A549 (cell line): Measurements from ENCODE around the gene TIMM44. TPM values are rescaled to one million over a fixed set of nuclear protein-coding genes. Genes with fewer than 3 reads are reported as not detected.

Experiments used
- ATAC-seq, 2 experiments: fragments of 200-7000 bp in 1 of 2; fragments of >200 bp in 1 of 2; cut with Nextera tagmentation in 1 of 2; cut with Tn5 transposase in 1 of 2; 3 replicates each; pipeline versions ENCODE4 v1.8.0 to v1.9.1; 2018 to 2020; ENCODE audit warnings: mild to moderate bottlenecking in 1 of 2, moderate library complexity in 1 of 2
- CTCF ChIA-PET: fragments of 300-600 bp; sonication (Branson Sonifier 250); formaldehyde crosslinking; extraction: SDS; loops from one replicate; lab custom pipeline; 2021; ENCODE audit warnings: antibody characterized with exemption, inconsistent platforms; lab: Yijun Ruan, JAX
- POLR2A ChIA-PET: fragments of 350-600 bp; formaldehyde crosslinking; extraction: SDS; loops from one replicate; lab custom pipeline; 2021; ENCODE audit warnings: antibody characterized with exemption, inconsistent platforms; lab: Yijun Ruan, JAX
- DNase-seq, 2 experiments: peaks; one replicate each; pipeline versions ENCODE4 v3.0.0 to v3.0.0-alpha.2; 2011 to 2016; ENCODE audit warnings: low read depth in 1 of 2, low spot score in 1 of 2
- FAIRE-seq: peaks from 2 replicates; lab custom pipeline; 2011; peaks lifted over from hg19 to GRCh38; lab: Jason Lieb, UNC
- H3K27ac ChIP-seq, 2 experiments: fragments of >200 bp; sonication (Bioruptor Twin); formaldehyde crosslinking; 3 replicates each; pipeline ENCODE4 v1.5.1; 2016 to 2017
- H3K4me1 ChIP-seq: fragments of >200 bp; sonication (Bioruptor Twin); formaldehyde crosslinking; 3 replicates; pipeline ENCODE4 v1.6.1; 2016
- H3K4me2 ChIP-seq: fragments of >200 bp; sonication (Bioruptor Twin); formaldehyde crosslinking; 3 replicates; pipeline ENCODE4 v1.6.1; 2016
- H3K4me3 ChIP-seq: fragments of >200 bp; sonication (Bioruptor Twin); formaldehyde crosslinking; 3 replicates; pipeline ENCODE4 v1.5.1; 2016
- H3K9me3 ChIP-seq: fragments of >200 bp; sonication (Bioruptor Twin); formaldehyde crosslinking; 3 replicates; pipeline ENCODE4 v1.6.1; 2016
- CBX8 ChIP-seq: fragments of 200-600 bp; sonication (generic); IDR thresholded peaks from 2 replicates; pipeline ENCODE4 v1.6.1; 2016
- FOSB ChIP-seq: fragments of 250-450 bp; sonication (Bioruptor Pico); IDR thresholded peaks from 2 replicates; pipeline ENCODE4 v1.5.0; 2020; ENCODE audit warnings: mild to moderate bottlenecking, moderate library complexity
- HDAC2 ChIP-seq: fragments of 200-600 bp; sonication (generic); IDR thresholded peaks from 2 replicates; pipeline ENCODE4 v1.6.1; 2016
- HEYL ChIP-seq: fragments of 250-450 bp; sonication (Bioruptor Pico); IDR thresholded peaks from 2 replicates; pipeline ENCODE4 v1.8.0; 2021; ENCODE audit warnings: mild to moderate bottlenecking, moderate library complexity
- HOXA7 ChIP-seq: fragments of 250-450 bp; sonication (Bioruptor Pico); IDR thresholded peaks from 2 replicates; pipeline ENCODE4 v1.5.0; 2020; ENCODE audit warnings: mild to moderate bottlenecking, moderate library complexity
- HOXB13 ChIP-seq: fragments of 250-450 bp; sonication (Bioruptor Pico); IDR thresholded peaks from 2 replicates; pipeline ENCODE4 v1.5.0; 2020; ENCODE audit warnings: low read depth, mild to moderate bottlenecking, moderate library complexity
- HOXB5 ChIP-seq: fragments of 250-450 bp; sonication (Bioruptor Pico); IDR thresholded peaks from 2 replicates; pipeline ENCODE4 v1.5.0; 2020; ENCODE audit warnings: mild to moderate bottlenecking, moderate library complexity
- JUN ChIP-seq, 2 experiments: fragments of >200 bp; sonication (Bioruptor Twin); formaldehyde crosslinking; IDR thresholded peaks; 2 replicates in 1 of 2; 3 replicates in 1 of 2; pipeline ENCODE4 v1.6.1; 2016 to 2017
- MAFK ChIP-seq: fragments of 450-650 bp; IDR thresholded peaks from 2 replicates; pipeline ENCODE4 v1.6.1; 2014; ENCODE audit not compliant: partially characterized antibody
- MAZ ChIP-seq: fragments of 150-350 bp; IDR thresholded peaks from 2 replicates; pipeline ENCODE4 v1.6.1; 2014; ENCODE audit warnings: antibody characterized with exemption, low read depth, low read length, borderline replicate concordance
- MYC ChIP-seq: IDR thresholded peaks from 2 replicates; pipeline ENCODE4 v1.6.1; 2012; ENCODE audit warnings: mild to moderate bottlenecking, inconsistent platforms, low read length, improper control_type of control experiment, borderline replicate concordance
- NR3C1 ChIP-seq: fragments of >200 bp; sonication (Bioruptor Twin); formaldehyde crosslinking; IDR thresholded peaks from 3 replicates; pipeline ENCODE4 v1.6.1; 2017
- RCOR1 ChIP-seq: fragments of 150-350 bp; IDR thresholded peaks from 2 replicates; pipeline ENCODE4 v1.6.1; 2014; ENCODE audit warnings: antibody characterized with exemption, low read length, low read depth
- RNF2 ChIP-seq: fragments of 200-600 bp; sonication (generic); IDR thresholded peaks from 2 replicates; pipeline ENCODE4 v1.6.1; 2016; ENCODE audit warnings: low read depth, mild to moderate bottlenecking, antibody characterized with exemption, moderate library complexity, borderline replicate concordance
- SMC3 ChIP-seq: fragments of >200 bp; sonication (Bioruptor Twin); formaldehyde crosslinking; IDR thresholded peaks from 3 replicates; pipeline ENCODE4 v1.6.1; 2018; ENCODE audit warnings: inconsistent platforms
- TP53 ChIP-seq: fragments of 250-450 bp; sonication (Bioruptor Pico); IDR thresholded peaks from 2 replicates; pipeline ENCODE4 v1.5.0; 2021; ENCODE audit warnings: mild to moderate bottlenecking, moderate library complexity
- ZNF302 ChIP-seq: fragments of 250-450 bp; sonication (Bioruptor Pico); IDR thresholded peaks from 2 replicates; pipeline ENCODE4 v1.9.0; 2021; ENCODE audit warnings: inconsistent platforms, mild to moderate bottlenecking, moderate library complexity
- WGBS: methylation state at CpG from one replicate; pipeline ENCODE4 v1.1.6; 2017; ENCODE audit errors: missing lambda C conversion rate; 5-methylcytosine and 5-hydroxymethylcytosine counted together
- polyA plus RNA-seq, 4 experiments: library from polyadenylated mRNA; depleted of rRNA in 3 of 4; stranded (reverse); fragments of >200 nt; fragmentation: RNase III in 1 of 4; extraction: RNeasy Plus Mini Kit Qiagen cat#74134 plus additional on column Dnase treatment in 1 of 4; gene quantifications; 2 replicates in 3 of 4; 3 replicates in 1 of 4; pipeline ENCODE4 v1.2.3, GENCODE V29; 2011 to 2017
- TF ChIP-seq, protein P1 (sequence below): fragments of >200 bp; sonication (Bioruptor Twin); formaldehyde crosslinking; IDR thresholded peaks from 3 replicates; pipeline ENCODE4 v1.5.1; 2016
- TF ChIP-seq, protein P2 (sequence below): fragments of 250-450 bp; sonication (Bioruptor Pico); IDR thresholded peaks from 2 replicates; pipeline ENCODE4 v1.5.0; 2021; ENCODE audit warnings: mild to moderate bottlenecking, moderate library complexity, borderline replicate concordance
- TF ChIP-seq, protein P3 (sequence below): fragments of 250-450 bp; sonication (Bioruptor Pico); IDR thresholded peaks from 2 replicates; pipeline ENCODE4 v1.5.0; 2020; ENCODE audit warnings: low read depth, mild to moderate bottlenecking, moderate library complexity
- TF ChIP-seq, protein P4 (sequence below): fragments of 150-350 bp; IDR thresholded peaks from 2 replicates; pipeline ENCODE4 v1.6.1; 2014; ENCODE audit warnings: low read depth, mild to moderate bottlenecking, low read length
- TF ChIP-seq, protein P5 (sequence below): fragments of 200-600 bp; sonication (generic); IDR thresholded peaks from 2 replicates; pipeline ENCODE4 v1.6.1; 2016; ENCODE audit warnings: antibody characterized with exemption, mild to moderate bottlenecking, moderate library complexity
- TF ChIP-seq, protein P6 (sequence below): fragments of >200 bp; sonication (Bioruptor Twin); formaldehyde crosslinking; IDR thresholded peaks from 2 replicates; pipeline ENCODE4 v1.6.1; 2016

TIMM44 gene
- polyA plus RNA-seq, 2 of the 4 experiments (the other 2 are of a cell fraction): 29.7 to 53.2 TPM

DNA sequence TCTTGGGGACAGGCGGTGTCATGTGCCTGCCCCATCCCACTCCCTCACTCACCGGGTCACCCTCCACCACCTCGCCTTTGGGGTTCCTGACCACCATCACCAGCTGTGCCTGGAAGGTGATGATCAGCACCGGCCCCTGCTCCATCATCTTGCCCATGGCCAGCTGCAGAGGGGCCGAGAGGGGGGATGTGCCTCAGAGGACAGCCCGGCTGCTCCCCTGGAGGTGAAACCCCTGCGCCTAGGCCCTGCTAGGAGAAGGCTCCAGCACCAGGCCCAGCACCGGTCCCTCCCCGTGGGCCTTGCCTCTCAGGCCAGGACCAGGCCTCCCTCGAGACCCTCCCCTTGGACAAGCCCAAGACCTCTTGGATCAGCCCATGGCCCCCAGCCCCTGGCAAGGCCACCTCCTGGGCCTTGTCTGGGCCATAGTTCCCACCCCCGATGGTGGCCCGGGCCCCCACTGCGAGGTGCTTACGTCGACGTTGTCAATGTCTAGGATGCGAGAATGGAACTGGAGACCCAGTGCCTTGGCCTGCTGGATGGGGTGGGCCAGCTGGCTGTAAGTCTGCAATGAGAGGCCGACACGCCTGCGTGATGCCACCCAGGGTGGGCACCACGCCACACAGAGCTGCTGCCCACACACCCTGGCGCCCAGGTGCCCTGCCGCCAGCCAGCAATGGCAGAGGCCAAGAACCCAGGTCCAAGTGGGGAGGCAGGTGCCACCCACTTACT is 15.7 kb downstream of the TIMM44 start:
- no peak for DNase-seq
- CTCF ChIA-PET: interaction anchor here (1.2 to 3.0 kb wide), 5 partner anchors 10 to 74 kb away, joined by 3 to 13 read pairs (median 6); partner anchors contain the start of gene TIMM44
- no peak for ATAC-seq
- no peak overlapping the region for H3K4me3 ChIP-seq
- TF ChIP-seq, protein P1, sequence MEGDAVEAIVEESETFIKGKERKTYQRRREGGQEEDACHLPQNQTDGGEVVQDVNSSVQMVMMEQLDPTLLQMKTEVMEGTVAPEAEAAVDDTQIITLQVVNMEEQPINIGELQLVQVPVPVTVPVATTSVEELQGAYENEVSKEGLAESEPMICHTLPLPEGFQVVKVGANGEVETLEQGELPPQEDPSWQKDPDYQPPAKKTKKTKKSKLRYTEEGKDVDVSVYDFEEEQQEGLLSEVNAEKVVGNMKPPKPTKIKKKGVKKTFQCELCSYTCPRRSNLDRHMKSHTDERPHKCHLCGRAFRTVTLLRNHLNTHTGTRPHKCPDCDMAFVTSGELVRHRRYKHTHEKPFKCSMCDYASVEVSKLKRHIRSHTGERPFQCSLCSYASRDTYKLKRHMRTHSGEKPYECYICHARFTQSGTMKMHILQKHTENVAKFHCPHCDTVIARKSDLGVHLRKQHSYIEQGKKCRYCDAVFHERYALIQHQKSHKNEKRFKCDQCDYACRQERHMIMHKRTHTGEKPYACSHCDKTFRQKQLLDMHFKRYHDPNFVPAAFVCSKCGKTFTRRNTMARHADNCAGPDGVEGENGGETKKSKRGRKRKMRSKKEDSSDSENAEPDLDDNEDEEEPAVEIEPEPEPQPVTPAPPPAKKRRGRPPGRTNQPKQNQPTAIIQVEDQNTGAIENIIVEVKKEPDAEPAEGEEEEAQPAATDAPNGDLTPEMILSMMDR: no peak
- TF ChIP-seq, protein P2, sequence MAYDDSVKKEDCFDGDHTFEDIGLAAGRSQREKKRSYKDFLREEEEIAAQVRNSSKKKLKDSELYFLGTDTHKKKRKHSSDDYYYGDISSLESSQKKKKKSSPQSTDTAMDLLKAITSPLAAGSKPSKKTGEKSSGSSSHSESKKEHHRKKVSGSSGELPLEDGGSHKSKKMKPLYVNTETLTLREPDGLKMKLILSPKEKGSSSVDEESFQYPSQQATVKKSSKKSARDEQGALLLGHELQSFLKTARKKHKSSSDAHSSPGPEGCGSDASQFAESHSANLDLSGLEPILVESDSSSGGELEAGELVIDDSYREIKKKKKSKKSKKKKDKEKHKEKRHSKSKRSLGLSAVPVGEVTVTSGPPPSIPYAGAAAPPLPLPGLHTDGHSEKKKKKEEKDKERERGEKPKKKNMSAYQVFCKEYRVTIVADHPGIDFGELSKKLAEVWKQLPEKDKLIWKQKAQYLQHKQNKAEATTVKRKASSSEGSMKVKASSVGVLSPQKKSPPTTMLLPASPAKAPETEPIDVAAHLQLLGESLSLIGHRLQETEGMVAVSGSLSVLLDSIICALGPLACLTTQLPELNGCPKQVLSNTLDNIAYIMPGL (CRISPR knock-in tag): no peak
- TF ChIP-seq FOSB (no peak), HOXA7 (no peak), RCOR1 (no peak), TP53 (CRISPR knock-in tag) (no peak), MYC (no peak), HOXB13 (CRISPR knock-in tag) (no peak), SMC3 (no peak), HDAC2 (no peak), HEYL (no peak)
- TF ChIP-seq, protein P3, sequence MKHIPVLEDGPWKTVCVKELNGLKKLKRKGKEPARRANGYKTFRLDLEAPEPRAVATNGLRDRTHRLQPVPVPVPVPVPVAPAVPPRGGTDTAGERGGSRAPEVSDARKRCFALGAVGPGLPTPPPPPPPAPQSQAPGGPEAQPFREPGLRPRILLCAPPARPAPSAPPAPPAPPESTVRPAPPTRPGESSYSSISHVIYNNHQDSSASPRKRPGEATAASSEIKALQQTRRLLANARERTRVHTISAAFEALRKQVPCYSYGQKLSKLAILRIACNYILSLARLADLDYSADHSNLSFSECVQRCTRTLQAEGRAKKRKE (CRISPR knock-in tag): no peak
- TF ChIP-seq, protein P4, sequence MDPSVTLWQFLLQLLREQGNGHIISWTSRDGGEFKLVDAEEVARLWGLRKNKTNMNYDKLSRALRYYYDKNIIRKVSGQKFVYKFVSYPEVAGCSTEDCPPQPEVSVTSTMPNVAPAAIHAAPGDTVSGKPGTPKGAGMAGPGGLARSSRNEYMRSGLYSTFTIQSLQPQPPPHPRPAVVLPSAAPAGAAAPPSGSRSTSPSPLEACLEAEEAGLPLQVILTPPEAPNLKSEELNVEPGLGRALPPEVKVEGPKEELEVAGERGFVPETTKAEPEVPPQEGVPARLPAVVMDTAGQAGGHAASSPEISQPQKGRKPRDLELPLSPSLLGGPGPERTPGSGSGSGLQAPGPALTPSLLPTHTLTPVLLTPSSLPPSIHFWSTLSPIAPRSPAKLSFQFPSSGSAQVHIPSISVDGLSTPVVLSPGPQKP: no peak
- TF ChIP-seq, all 56 proteins: peak for 0
- 93% methylated on average over 3 of the region's 23 CpGs for WGBS
- FAIRE-seq: no peak
- no peak overlapping the region for H3K27ac ChIP-seq
- no peaks in the 10 kb centered on the region for H3K9me3 ChIP-seq
- H3K4me1 ChIP-seq: peaks cover 22% of the 10 kb centered on the region
- POLR2A ChIA-PET: interaction anchor here (0.5 to 1.0 kb wide), 2 partner anchors 16 to 382 kb away, joined by 3 to 4 read pairs; partner anchors contain the start of gene TIMM44
- H3K4me2 ChIP-seq: no peak overlapping the region

DNA sequence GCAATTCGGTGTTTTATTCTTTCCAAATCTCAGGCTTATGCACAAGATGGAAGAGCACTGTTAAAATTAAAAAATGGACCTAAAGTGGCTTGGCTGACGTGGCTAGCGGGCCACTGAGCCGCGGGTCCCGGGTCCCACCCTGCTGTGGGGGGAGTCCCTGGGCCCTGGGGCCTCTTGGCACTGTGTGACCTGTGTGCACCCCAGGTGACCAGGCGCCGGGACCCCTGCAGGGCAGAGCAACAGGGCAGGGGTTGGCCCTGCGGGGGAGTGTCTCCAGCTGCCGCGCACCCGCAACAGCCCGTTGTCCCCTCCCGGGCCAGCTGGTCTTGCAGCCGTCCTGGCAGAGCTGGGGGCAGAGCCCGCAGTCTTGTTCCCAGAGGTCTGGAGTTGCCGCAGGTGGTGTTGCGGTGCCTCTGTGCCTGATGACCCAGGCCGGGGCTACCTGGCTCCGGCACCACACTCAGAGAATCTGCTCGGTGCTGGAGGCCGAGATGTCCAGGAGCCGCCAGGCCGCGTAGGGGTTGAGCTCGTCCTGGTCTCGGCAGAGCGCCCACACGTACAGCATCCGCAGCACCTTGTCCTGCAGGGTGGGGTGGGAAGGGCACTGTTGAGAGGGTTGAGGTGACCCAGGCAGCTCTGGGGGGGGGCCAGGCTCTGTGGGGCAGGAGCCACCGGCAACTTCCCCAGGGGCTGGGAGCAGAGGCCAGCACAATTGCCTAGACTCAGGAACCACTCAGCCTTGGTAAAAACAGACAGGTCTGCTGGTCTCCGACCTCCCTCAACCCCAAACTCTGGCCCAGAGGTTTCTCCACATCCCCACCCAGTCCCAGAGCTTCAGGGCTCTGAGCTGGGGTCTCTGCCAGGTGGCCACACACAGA is 16.5 kb downstream of the TIMM44 start:
- POLR2A ChIA-PET: interaction anchor here (1.0 kb wide), 1 partner anchor 17 kb away, joined by 4 read pairs; the partner anchor contains the start of gene TIMM44
- H3K4me2 ChIP-seq: no peak overlapping the region; the same call in 2 of the 3 replicates
- CTCF ChIA-PET: interaction anchor here (1.0 to 2.0 kb wide), 5 partner anchors 9 to 73 kb away, joined by 3 to 13 read pairs (median 5); partner anchors contain the start of gene TIMM44
- no peak overlapping the region for H3K4me3 ChIP-seq
- FAIRE-seq (no peak), ATAC-seq (no peak; a peak in 1 of 6 replicates), DNase-seq (no peak)
- H3K27ac ChIP-seq: peak overlapping the region in 1 of 2 experiments; percentile 92; a peak in 1 of 6 replicates
- H3K9me3 ChIP-seq: no peaks in the 10 kb centered on the region
- TF ChIP-seq ZNF302 (CRISPR knock-in tag) (no peak), CBX8 (no peak), RNF2 (no peak), NR3C1 (no peak), HOXB5 (CRISPR knock-in tag) (no peak), HOXA7 (no peak), MAZ (no peak), MAFK (no peak), JUN (IDR thresholded peaks at IDR 0.05) (no peak)
- TF ChIP-seq, protein P3 (CRISPR knock-in tag): no peak
- TF ChIP-seq, protein P5, sequence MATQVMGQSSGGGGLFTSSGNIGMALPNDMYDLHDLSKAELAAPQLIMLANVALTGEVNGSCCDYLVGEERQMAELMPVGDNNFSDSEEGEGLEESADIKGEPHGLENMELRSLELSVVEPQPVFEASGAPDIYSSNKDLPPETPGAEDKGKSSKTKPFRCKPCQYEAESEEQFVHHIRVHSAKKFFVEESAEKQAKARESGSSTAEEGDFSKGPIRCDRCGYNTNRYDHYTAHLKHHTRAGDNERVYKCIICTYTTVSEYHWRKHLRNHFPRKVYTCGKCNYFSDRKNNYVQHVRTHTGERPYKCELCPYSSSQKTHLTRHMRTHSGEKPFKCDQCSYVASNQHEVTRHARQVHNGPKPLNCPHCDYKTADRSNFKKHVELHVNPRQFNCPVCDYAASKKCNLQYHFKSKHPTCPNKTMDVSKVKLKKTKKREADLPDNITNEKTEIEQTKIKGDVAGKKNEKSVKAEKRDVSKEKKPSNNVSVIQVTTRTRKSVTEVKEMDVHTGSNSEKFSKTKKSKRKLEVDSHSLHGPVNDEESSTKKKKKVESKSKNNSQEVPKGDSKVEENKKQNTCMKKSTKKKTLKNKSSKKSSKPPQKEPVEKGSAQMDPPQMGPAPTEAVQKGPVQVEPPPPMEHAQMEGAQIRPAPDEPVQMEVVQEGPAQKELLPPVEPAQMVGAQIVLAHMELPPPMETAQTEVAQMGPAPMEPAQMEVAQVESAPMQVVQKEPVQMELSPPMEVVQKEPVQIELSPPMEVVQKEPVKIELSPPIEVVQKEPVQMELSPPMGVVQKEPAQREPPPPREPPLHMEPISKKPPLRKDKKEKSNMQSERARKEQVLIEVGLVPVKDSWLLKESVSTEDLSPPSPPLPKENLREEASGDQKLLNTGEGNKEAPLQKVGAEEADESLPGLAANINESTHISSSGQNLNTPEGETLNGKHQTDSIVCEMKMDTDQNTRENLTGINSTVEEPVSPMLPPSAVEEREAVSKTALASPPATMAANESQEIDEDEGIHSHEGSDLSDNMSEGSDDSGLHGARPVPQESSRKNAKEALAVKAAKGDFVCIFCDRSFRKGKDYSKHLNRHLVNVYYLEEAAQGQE: no peak
- TF ChIP-seq, protein P6, sequence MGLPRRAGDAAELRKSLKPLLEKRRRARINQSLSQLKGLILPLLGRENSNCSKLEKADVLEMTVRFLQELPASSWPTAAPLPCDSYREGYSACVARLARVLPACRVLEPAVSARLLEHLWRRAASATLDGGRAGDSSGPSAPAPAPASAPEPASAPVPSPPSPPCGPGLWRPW: no peak
- WGBS: 51% methylated on average over 8 of the region's 32 CpGs
- H3K4me1 ChIP-seq: peaks cover 22% of the 10 kb centered on the region
